ENCODE results near the gene SLC22A5. TPM values are rescaled to one million over a fixed set of nuclear protein-coding genes. Genes with fewer than 3 reads are reported as not detected.
"Not testable (repeated sequence)": the region's sequence is repeated elsewhere in the genome, so short reads cannot be mapped to it uniquely, and the experiment has no call there.

Gene SLC22A5
- polyA plus RNA-seq, 5 donors, result 11.6 to 17.1 (median 15.8) TPM

- peak; percentile 44 to 45 for DNase-seq
Observed at GRCh38 chr5:132387640-132388117, 18.2 kb downstream of the SLC22A5 start.

DNA sequence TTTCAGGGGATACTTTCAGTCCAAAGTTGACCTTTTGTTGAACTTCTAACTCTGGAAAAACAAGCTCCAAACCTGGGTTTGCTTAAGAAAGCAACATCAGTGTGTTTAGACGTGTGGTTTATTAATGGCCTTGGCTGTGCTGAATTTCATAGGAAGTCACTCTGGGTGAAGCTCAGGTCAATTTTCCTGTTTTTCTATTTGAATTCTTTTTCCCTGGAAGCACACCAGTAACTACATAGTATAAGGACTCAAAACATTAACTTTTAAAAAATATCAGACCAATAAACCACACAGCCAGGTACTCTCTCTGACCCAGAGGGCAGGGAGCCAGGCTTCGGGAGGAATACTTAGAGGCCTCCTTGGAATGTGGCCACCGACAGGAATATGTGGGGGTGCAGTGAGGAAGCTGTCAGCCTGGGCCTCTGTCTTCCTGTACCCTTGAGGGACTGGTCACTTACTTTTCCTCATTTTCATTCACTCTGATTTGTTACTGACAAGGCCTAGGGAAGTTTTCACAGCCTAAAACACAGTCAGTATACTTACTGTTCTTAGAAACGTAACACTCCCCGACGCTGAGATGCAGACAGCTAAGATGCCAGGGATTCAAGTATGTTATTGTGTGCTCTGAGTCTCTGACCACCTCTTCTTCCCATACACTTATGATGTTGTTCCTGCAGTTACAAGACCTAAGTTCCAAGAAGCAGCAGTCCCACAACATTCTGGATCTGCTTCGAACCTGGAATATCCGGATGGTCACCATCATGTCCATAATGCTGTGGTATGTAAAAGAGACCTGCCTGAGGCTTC, 18.9 kb downstream of the SLC22A5 start:
- DNase-seq, result peak; percentile 28 to 31

- no peak for DNase-seq
Observed at GRCh38 chr5:132389051-132389331, 19.5 kb downstream of the SLC22A5 start.

DNA sequence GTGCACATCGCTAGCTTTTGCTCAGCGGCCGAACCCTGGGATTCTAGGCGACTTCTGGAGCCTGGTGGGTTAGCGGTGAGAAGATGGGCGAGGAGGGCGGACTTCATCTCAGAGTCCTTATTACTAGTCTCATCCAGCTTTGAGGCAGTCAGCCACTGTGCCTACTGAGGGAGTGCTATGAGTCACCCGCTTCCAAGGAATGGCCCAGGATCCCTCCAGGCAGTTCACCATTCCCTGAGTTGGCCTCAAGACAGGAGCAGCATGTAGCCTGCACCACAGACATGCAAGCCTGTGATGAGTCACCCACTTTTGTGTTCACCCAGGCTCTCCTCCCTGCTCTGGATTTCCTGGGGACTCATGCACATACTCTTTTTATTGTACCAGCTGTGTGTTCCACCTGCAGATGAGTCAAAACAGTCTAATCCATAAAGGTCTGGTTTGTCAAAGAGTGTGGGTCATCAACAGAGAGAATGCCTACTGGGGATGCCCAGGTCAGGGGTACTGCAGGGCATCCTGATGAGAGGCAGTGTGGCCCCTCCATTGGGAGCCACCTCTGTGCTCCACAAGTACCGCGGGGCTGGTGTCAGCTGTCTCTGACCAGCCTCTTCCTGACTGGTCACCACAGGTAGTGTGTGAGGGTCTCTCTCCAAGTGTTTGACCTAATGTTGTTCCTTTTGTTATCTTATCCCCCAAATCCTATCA, 20.2 kb downstream of the SLC22A5 start:
- no peak for DNase-seq

- DNase-seq, result no peak
Observed at GRCh38 chr5:132391247-132391646, 21.7 kb downstream of the SLC22A5 start.

- DNase-seq, result no peak
Observed at GRCh38 chr5:132391870-132392269, 22.4 kb downstream of the SLC22A5 start.

DNA sequence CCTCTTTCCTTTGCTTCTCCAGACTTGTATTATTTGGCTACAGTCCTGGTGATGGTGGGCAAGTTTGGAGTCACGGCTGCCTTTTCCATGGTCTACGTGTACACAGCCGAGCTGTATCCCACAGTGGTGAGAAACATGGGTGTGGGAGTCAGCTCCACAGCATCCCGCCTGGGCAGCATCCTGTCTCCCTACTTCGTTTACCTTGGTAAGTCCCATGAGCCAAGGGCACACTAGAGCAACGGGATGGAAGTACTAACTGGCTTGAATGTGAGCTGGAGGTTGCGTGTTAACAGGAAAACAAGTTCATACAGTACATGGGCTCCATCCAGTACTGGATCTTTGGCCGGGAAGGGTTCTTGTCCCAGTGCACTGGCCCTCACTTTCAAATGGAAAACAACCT, 22.9 kb downstream of the SLC22A5 start:
- no peak for DNase-seq

DNA sequence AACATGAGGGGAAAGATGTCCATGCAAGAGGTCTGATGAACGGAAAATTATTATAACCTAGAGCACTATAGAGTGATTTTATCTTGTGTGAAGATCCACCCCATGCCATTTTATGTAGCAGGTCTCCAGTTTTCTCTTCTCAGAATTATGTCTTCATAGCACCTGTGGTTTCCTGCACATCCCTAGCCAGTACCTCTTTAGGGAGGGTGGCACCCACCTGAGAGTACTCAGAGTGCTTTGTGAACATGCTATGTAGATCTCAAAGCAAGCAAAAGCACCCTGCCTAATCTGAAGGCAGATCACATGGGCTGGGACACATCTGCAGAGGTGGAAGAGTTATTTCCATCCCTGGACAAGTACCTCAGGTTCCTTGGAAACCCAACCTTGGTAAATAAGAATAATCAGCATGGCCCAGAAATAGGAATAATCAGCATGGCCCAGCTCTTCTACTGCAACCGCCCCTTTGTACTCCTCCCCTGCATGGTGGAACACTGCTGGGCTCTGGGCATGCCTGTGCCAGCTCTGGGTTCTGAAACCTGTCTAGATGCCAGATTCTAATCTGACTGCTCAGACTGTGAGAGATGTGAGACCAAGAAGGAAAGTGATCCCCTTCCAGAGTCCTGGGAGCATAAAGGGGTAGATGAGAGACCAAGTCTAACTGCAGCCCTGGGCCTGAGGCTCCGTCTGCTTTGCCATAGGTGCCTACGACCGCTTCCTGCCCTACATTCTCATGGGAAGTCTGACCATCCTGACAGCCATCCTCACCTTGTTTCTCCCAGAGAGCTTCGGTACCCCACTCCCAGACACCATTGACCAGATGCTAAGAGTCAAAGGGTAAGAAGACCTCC, 23.7 kb downstream of the SLC22A5 start:
- DNase-seq, result no peak

GRCh38 chr5:132394667-132395259, 25.3 kb downstream of the SLC22A5 start:
- DNase-seq, result no peak

DNA sequence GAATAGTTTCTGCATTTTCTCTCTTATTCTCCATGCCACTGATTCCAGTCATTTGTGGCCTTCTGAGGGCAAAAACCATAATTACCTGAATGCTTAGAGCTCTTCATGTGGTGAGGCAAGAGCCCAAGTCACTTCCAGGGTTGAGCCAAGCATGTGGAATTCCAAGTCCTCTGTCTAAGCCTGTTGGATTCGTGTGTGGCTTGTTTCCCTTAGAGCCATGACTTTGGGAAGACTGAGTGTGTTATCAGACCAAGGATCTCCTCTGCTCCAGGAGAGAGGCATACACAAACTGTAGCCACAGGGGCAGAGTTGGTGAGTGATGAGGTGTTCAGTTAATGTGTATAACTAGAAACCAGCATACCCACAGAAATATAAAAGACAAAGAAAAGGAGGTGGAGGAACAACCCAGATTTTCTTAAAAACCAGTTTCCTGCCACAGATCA, 27.1 kb downstream of the SLC22A5 start:
- no peak for DNase-seq

- DNase-seq, result no peak
Observed at GRCh38 chr5:132397224-132397623, 27.7 kb downstream of the SLC22A5 start.

- DNase-seq, result not testable (repeated sequence)
Observed at GRCh38 chr5:132397936-132398675, 28.6 kb downstream of the SLC22A5 start.

GRCh38 chr5:132404041-132404440, 34.5 kb downstream of the SLC22A5 start:
- not testable (repeated sequence) for DNase-seq

- no peak for DNase-seq
Observed at GRCh38 chr5:132405646-132406045, 36.1 kb downstream of the SLC22A5 start.

DNA sequence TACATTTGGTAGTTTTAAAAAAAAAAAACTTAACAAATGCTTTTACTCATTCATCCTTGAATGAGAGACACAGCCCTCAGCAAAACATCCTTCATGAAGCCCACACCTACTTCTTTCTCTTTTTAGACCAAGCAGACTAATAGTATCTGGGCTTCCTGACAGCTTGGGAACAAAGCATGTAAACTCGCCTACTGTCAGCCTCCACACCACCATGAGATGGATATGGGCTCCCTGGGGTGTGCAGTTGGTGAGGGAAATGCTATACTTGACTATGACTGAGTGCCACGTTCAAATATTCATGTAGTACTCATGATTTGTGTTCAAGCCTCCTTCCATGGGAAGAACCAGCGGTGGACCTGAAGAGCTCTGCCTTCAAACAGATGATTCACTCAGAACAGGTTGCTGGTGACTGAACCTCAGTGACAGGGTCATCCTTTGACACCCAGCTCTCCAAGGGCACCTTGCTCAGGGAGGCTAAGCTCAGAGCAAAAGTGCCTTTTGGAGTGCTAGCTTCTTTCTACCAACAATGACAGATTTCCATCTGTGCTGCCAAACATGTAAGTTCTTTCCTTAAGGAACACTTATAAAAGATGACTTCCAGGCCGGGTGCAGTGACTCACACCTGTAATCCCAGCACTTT, 36.8 kb downstream of the SLC22A5 start:
- DNase-seq, result no peak

DNA sequence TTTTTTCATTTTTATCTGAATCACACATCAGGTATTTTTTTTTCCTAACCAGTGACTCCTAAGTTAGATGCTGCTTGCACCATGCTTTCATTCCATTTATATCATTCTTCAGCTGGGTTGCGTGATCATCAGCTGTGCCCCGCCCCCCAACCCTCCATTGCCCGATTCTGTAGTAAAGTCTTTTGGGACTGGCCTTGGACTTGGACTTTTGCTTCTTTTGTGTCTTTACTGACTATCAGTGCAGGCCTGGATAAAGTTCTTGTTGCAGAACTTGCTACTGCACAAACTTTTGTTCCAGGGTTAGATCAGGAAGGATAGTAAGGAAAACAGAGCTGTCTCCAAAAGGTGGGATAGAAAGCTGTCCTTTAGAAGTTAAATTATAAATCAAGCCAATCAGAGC, 38.5 kb downstream of the SLC22A5 start:
- DNase-seq, result no peak

- no peak for DNase-seq
Observed at GRCh38 chr5:132408456-132408855, 38.9 kb downstream of the SLC22A5 start.

GRCh38 chr5:132408965-132409364, 39.5 kb downstream of the SLC22A5 start:
- DNase-seq, result no peak

DNA sequence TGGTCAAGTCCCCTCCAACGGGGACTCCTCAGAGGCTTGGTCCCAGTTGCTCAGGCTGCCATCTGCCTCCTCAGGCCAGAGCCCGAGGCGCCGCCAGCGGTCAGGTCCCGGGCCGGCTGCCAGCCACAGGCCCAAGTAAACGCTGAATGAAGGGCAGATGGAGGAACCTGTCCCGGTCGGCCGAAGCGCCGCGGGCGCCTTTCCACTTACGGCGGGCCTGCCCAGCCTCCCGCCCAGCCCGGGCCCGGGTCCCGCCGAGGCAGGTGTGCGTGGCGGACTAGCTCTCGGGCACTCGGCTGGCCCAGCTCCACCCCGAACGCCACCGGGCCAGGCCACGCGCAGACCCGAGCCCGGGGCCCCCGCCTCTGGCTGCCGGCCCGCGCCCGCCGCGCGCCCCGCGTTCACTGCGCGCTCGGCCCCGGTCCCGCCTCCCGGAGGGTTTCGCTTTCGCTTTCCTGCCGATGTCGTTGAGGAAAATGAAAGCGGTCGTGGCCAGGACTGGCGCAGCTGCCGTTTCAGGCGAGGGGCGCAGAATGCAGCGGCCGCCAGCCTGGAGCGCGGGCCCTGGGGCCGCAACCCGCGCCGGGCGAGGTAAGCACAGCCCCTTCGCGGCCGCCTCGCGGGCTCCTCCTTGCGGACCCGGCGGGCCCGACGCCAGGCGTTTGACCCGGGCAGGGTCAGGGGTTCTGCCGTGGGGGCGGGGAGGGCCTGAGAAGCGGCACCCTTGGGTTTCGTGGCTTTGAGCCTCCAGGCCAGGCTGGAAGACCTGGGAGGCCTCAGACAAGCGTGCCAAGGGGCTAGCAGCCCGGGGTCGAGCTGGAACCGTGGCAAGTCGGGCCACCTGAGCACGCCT, 41.2 kb downstream of the SLC22A5 start:
- DNase-seq, result peak; percentile 78 to 85
